Esophagus squamous epithelium (tissue), 4 donors: Measurements from ENCODE around the gene MEF2D.

Source experiments
- CTCF ChIP-seq, 6 experiments: fragments of 450-650 bp in 4 of 6; fragments of 200-600 bp in 2 of 6; sonication (generic) in 2 of 6; IDR thresholded peaks; one replicate each; pipeline ENCODE4 v1.5.1; 2016 to 2019; ENCODE audit warnings: antibody characterized with exemption in 6 of 6, mild to moderate bottlenecking in 4 of 6, moderate library complexity in 4 of 6
- POLR2A ChIP-seq, 4 donors: fragments of 450-650 bp; IDR thresholded peaks; one replicate each; pipeline ENCODE4 v1.6.1; 2017; ENCODE audit warnings: antibody characterized with exemption in 4 of 4, mild to moderate bottlenecking in 4 of 4, moderate library complexity in 3 of 4

DNA sequence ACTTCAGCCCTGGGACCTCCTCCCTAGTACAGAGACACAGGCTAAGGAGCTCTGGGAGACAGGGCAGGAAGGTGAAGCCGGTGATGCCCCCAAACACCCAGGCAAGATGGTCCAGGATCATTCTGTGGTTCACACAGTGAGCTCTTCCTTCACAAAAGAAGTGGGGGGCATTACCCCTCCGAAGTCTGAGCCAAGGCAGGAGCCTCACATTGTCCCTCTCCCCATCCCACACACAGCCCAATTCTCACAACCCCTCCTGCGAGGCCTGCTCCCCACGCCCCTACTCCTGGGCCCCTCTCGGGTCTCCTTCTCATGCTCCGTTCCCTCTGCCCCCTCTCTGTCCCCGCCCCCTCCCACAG lies 10.7 kb downstream of the MEF2D start:
- TF ChIP-seq CTCF (IDR thresholded peaks at IDR 0.05) (no peak), POLR2A (IDR thresholded peaks at IDR 0.05) (no peak)
